HAP-1 (cell line): ENCODE measurements around the gene RNGTT.
"Not testable (repeated sequence)": the region's sequence is repeated elsewhere in the genome, so short reads cannot be mapped to it uniquely, and the experiment has no call there.

Experiments
- DNase-seq, 2 experiments: peaks; one replicate each; pipeline ENCODE4 v3.0.0-alpha.2; 2016 to 2020; ENCODE audit warnings: low spot score in 2 of 2
- H3K27me3 ChIP-seq: fragments of 250-450 bp; sonication (Bioruptor Pico); 2 replicates; pipeline ENCODE4 v1.5.1; 2020; ENCODE audit warnings: low read depth, mild to moderate bottlenecking, moderate library complexity
- H3K36me3 ChIP-seq: fragments of 250-450 bp; sonication (Bioruptor Pico); replicated peaks from 2 replicates; pipeline ENCODE4 v1.5.1; 2020; ENCODE audit warnings: mild to moderate bottlenecking
- H3K4me1 ChIP-seq: fragments of 250-450 bp; sonication (Bioruptor Pico); 2 replicates; pipeline ENCODE4 v1.5.1; 2020; ENCODE audit warnings: mild to moderate bottlenecking
- H3K4me3 ChIP-seq: fragments of 250-450 bp; sonication (Bioruptor Pico); 2 replicates; pipeline ENCODE4 v1.5.1; 2020; ENCODE audit warnings: mild to moderate bottlenecking, moderate library complexity
- H3K9me3 ChIP-seq: fragments of 250-450 bp; sonication (Bioruptor Pico); 2 replicates; pipeline ENCODE4 v1.5.1; 2020; ENCODE audit warnings: mild to moderate bottlenecking, moderate library complexity
- in situ Hi-C: fragments of 300-500 bp; cut with MboI; formaldehyde crosslinking; loops from 3 replicates; pipeline ENCODE4 v1.14.3; 2020; ENCODE audit warnings: low sequenced_read_pairs, inconsistent platforms, mixed read lengths

RNGTT gene

GRCh38 chr6:88914180-88914579 is 49.2 kb downstream of the RNGTT start:
- in situ Hi-C loops: no loop called here
- H3K27me3 ChIP-seq: no peaks in the 10 kb centered on the region
- H3K36me3 ChIP-seq: peaks cover 5% of the 10 kb centered on the region; the same call in 1 of the 2 replicates
- peak in 1 of 2 experiments; percentile 39 for DNase-seq
- H3K4me3 ChIP-seq: no peak overlapping the region
- peaks cover 42% of the 10 kb centered on the region for H3K4me1 ChIP-seq
- H3K9me3 ChIP-seq: no peaks in the 10 kb centered on the region

DNA sequence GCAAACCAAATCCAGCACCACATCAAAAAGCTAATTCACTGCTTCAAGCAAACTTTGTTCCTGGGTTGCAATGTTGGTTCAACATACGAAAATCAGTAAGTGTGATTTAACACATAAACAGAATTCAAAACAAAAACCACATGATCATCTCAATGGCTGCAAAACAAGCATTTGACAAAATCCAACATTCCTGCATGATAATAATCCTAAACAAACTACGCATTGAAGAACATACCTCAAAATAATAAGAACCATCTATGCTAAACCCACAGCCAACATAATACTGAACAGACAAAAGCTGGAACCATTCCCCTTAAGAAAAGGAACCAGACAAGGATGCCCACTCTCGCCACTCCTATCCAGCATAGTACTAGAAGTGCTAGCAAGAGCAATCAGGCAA is 49.9 kb downstream of the RNGTT start:
- H3K9me3 ChIP-seq: no peaks in the 10 kb centered on the region
- H3K4me3 ChIP-seq: no peak overlapping the region
- in situ Hi-C loops: no loop called here
- peaks cover 5% of the 10 kb centered on the region; the same call in 1 of the 2 replicates for H3K36me3 ChIP-seq
- H3K27me3 ChIP-seq: no peaks in the 10 kb centered on the region
- DNase-seq: peak; percentile 37 to 62
- H3K4me1 ChIP-seq: peaks cover 42% of the 10 kb centered on the region

DNA sequence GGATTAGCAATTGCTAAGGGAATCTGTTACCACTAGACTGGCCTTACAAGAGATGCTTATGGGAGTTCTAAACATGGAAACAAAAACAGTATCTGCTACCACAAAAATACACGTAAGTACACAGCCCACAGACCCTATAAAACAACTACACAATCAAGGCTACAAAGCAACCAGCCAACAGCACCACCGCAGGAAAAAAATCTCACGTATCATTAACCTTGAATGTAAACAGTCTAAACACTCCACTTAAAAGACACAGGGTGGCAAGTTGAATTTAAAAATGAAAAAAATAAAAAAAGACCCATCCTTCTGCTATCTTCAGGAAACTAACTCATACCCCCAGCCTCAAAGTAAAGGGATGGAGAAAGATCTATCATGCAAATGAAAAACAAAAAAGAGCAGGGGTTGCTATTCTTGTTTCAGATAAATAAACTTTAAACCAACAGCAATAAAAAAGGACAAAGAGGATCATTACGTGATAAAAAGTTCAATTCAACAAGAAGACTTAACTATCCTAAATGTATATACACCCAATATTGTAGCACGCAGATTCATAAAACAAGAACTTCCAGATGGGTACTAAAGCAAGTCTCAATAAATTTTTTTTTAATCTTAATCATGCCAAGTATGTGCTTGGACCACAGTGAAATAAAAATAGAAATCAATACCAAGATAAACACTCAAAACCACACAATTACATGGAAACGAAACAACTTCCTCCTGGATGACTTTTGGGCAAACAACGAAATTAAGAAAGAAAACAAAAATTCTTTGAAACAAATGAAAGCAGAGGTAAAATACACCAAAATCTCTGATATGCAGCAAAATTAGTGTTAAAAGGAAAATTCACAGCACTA is 52.3 kb downstream of the RNGTT start:
- Histone ChIP-seq H3K36me3 (peaks cover 5% of the 10 kb centered on the region; the same call in 1 of the 2 replicates), H3K27me3 (no peaks in the 10 kb centered on the region), H3K9me3 (no peaks in the 10 kb centered on the region), H3K4me1 (peaks cover 42% of the 10 kb centered on the region), H3K4me3 (no peak overlapping the region)
- in situ Hi-C loops: no loop called here
- DNase-seq: peak in 1 of 2 experiments; percentile 17

DNA sequence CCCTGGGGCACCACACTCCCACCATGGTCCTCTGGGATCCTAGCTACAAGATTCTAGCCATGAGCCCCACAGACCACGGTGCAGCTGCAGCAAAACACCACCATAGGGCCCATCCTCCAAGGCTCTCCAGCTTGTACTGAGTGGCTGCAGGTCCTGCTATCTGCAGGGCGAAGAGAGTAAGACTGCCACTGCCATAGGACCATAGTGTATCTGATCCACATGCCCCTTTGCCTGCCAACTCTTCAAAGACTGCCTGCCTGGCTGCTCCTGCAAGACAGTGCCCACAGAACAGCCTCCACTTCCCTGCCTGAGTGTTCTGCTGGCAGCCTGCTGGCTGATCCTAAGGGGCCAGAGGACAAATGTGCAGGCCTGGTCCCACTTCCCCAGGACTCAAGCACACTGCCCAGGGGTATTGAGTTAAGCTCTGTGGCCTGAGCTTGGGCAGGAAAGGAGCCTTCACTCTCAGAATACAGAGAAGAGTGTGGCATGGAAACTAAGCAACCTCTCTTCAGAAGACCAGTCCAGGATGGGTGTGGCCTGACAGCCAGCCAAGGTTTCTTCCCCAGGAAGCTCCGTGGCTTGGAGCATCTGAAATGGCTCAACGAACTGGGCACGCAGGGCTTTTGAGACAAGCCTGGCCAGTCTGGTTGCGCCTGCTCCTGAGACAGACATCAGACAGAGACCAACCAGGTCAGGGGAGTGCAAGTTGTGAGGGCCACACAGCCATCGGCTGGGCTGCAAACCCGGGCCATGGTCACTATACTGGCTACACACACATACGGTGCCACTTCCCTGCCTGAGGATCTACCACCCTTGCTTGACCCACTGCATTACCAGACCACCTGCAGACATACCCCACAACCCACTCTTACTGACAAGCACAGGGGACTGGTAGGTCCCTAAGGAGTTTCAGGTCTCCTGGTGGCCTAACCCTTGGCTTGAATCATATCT is 54.5 kb downstream of the RNGTT start:
- Histone ChIP-seq H3K4me1 (peaks cover 32% of the 10 kb centered on the region), H3K27me3 (no peaks in the 10 kb centered on the region), H3K9me3 (no peaks in the 10 kb centered on the region), H3K36me3 (no peaks in the 10 kb centered on the region), H3K4me3 (no peak overlapping the region)
- in situ Hi-C loops: no loop called here
- DNase-seq: no peak

DNA sequence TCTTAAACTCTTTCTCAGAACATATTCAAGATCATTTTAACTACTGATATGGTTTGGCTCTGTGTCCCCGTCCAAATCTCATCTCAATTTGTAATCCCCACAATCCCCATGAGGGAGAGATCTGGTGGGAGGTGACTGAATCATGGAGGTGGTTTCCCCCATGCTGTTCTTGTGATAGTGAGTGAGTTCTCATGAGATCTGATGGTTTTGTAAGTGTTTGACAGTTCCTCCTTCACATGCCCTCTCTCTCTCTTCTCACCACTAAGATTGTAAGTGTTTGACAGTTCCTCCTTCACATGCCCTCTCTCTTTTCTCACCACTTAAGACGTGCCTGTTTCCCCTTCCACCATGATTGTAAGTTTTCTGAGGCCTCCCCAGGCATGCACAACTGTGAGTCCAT is 56.3 kb downstream of the RNGTT start:
- H3K36me3 ChIP-seq, H3K4me3 ChIP-seq, in situ Hi-C loops, H3K9me3 ChIP-seq, H3K27me3 ChIP-seq, DNase-seq: not testable (repeated sequence)
- H3K4me1 ChIP-seq: peaks cover 18% of the 10 kb centered on the region

DNA sequence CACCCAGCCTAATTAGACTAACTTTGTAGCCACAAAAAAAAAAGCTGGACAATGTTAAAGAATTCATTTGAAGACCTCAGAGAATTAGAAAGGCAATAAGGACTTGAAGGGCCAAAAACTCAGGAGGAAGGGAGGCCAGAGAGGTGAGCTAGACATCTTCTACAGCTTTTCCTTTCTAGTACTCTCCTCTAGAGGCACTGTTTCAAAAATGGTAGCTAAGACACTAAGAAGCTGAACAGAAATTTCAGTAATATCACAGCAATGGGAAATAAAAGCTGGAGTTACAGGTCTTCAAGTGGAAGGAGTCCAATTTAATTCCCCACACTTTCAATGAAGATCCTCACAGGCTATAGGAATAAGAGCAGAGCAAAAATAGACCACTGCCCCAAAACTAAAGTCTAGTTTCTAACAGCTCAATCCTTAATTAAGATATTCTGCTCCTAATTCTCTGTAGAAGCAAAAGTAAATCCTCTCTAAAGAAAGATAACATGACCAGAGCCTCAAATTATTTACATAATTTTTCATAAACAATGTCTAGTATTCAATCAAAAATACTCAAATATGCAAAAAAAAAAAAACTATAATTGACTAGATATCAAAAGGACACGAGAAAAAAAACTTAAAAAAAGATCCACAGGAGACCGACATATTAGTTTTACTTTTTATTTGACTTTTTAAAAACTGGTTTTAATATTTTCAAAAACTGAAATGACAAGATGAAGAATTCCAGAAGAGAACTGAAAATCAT is 63.7 kb downstream of the RNGTT start:
- no peak for DNase-seq
- H3K4me1 ChIP-seq: no peaks in the 10 kb centered on the region
- H3K9me3 ChIP-seq: no peaks in the 10 kb centered on the region
- H3K27me3 ChIP-seq: no peaks in the 10 kb centered on the region; the same call in 1 of the 2 replicates
- H3K36me3 ChIP-seq: no peaks in the 10 kb centered on the region; the same call in 1 of the 2 replicates
- in situ Hi-C loops: no loop called here
- no peak overlapping the region for H3K4me3 ChIP-seq

DNA sequence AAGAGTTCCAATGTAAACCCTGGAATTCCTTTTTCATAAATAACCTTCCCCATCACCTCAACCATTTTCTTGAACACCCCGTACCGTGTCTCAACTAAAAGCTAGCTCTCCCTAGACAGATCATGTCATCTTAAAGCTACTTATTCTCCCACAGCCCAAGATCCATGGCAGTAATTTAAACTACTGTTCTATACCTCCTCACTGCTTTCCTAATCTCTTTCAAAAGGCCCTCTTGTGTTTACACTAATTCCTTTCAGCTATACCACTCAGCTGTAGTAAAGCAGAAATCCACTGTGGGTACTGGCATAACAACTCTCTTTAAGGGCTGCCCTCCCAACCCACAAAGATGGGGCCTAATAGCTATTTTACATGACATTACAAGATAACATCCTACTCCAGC is 67.5 kb downstream of the RNGTT start:
- H3K27me3 ChIP-seq: no peaks in the 10 kb centered on the region; the same call in 1 of the 2 replicates
- no peaks in the 10 kb centered on the region; the same call in 1 of the 2 replicates for H3K36me3 ChIP-seq
- no peaks in the 10 kb centered on the region for H3K4me1 ChIP-seq
- no peak for DNase-seq
- no peak overlapping the region for H3K4me3 ChIP-seq
- no peaks in the 10 kb centered on the region for H3K9me3 ChIP-seq
- in situ Hi-C loops: no loop called here

DNA sequence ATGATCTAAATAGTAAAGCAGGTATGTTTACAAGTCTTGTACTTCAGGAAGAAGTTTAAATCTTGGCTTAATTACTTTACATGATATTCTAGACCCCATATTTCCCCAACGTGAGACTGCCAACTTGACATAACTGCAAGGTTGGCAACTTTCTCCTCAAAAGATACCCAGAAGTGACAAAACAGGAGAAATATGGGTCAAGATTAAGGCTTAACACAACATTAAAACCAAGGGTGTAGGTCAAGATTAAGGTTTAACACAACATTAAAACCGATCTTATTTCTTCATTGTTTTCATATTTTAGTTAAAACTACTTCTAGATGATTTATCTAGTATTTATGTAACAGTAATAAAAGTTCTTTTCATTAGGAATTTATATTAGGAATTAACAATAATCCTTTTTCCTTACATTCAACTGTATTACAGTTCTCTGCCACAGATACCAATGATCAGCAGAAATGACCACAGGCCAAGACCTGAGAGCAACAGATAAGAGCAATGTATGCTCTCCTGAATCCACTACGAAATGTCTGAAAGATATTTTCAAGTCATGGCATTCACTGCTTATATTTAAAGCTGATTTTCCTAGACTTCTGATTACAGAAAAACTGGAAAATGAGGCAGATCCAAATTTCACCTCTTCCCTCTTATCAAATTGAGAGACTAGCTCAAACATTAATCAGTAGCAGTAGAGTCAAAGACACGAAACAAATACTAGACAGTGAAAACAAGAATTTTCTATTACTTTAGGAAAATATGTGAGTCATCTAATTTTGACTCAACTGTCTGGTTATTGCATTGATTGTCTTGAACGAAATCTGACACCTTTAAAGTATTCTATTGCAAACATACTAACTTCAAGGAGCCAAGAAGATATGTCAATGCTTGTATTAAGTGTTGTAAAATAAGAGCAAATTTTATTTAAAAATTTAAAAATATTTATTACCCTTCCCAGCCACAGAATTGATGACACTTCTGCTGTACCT is 72.3 kb downstream of the RNGTT start:
- Histone ChIP-seq H3K9me3 (no peaks in the 10 kb centered on the region), H3K4me1 (no peaks in the 10 kb centered on the region), H3K27me3 (no peaks in the 10 kb centered on the region; the same call in 1 of the 2 replicates), H3K36me3 (no peaks in the 10 kb centered on the region; the same call in 1 of the 2 replicates), H3K4me3 (no peak overlapping the region)
- in situ Hi-C loops: no loop called here
- no peak for DNase-seq

- in situ Hi-C loops: no loop called here
- no peaks in the 10 kb centered on the region; the same call in 1 of the 2 replicates for H3K36me3 ChIP-seq
- H3K4me1 ChIP-seq: no peaks in the 10 kb centered on the region
- no peak for DNase-seq
- H3K4me3 ChIP-seq: no peak overlapping the region
- H3K9me3 ChIP-seq: no peaks in the 10 kb centered on the region
- H3K27me3 ChIP-seq: no peaks in the 10 kb centered on the region
Measured at GRCh38 chr6:88890394-88890793, 73.0 kb downstream of the RNGTT start.

DNA sequence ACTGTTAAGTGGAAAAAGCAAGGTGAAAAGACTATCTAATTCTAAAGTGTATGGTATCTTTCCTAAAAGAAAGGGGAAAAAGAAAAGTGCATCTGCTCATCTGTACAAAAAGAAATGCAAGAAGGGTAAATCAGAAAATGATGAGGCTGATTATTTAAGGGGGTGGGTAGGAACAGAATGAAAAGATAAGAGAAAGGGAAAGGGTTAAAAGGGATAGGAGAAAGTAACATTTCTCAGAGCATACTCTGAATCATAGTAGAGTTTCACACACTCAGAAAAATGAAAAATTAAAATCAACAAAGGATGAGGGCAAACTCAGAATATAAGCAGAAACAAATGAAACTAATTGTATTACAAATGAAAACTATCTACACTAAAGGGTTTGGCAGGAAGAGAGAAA is 79.1 kb downstream of the RNGTT start:
- no peaks in the 10 kb centered on the region; the same call in 1 of the 2 replicates for H3K36me3 ChIP-seq
- in situ Hi-C loops: no loop called here

GRCh38 chr6:88882536-88882935 is 80.9 kb downstream of the RNGTT start:
- peaks cover 7% of the 10 kb centered on the region; the same call in 1 of the 2 replicates for H3K4me1 ChIP-seq
- H3K27me3 ChIP-seq: no peaks in the 10 kb centered on the region
- H3K36me3 ChIP-seq: no peaks in the 10 kb centered on the region; the same call in 1 of the 2 replicates
- no peak for DNase-seq
- H3K4me3 ChIP-seq: no peak overlapping the region
- in situ Hi-C loops: no loop called here
- H3K9me3 ChIP-seq: no peaks in the 10 kb centered on the region; the same call in 1 of the 2 replicates

More for the DNA sequence above, 79.1 kb downstream of the RNGTT start:
- H3K27me3 ChIP-seq: no peaks in the 10 kb centered on the region
- DNase-seq: no peak
- no peak overlapping the region for H3K4me3 ChIP-seq
- no peaks in the 10 kb centered on the region; the same call in 1 of the 2 replicates for H3K9me3 ChIP-seq
- H3K4me1 ChIP-seq: peaks cover 7% of the 10 kb centered on the region; the same call in 1 of the 2 replicates

GRCh38 chr6:88881451-88881850 is 82.0 kb downstream of the RNGTT start:
- no peak overlapping the region for H3K4me3 ChIP-seq
- no peaks in the 10 kb centered on the region for H3K27me3 ChIP-seq
- no peaks in the 10 kb centered on the region; the same call in 1 of the 2 replicates for H3K9me3 ChIP-seq
- in situ Hi-C loops: no loop called here
- peaks cover 7% of the 10 kb centered on the region; the same call in 1 of the 2 replicates for H3K4me1 ChIP-seq
- no peak for DNase-seq
- no peaks in the 10 kb centered on the region; the same call in 1 of the 2 replicates for H3K36me3 ChIP-seq
